Esophagus mucosa (tissue), 1 donor: ENCODE measurements around the gene SMDT1. TPM values are rescaled to one million over a fixed set of nuclear protein-coding genes. Genes with fewer than 3 reads are reported as not detected.
"Not testable (repeated sequence)": the region's sequence is repeated elsewhere in the genome, so short reads cannot be mapped to it uniquely, and the experiment has no call there.

Experiments used
- ATAC-seq: fragments of 200-7000 bp; cut with Tn5 transposase; one replicate; pipeline ENCODE4 v1.9.1; 2020
- total RNA-seq: library from RNA; stranded (reverse); gene quantifications from one replicate; pipeline ENCODE4 v1.2.4, GENCODE V29; 2023
- donor health status: DM: yes; HTN: yes; CAD: no.

The SMDT1 gene
- total RNA-seq, 1 donor from 2014 or later: 86.4 TPM

- no peak for ATAC-seq
These were observed 32.3 kb downstream of the SMDT1 start for GRCh38 chr22:42111798-42112197.

GRCh38 chr22:42112793-42113192 lies 33.3 kb downstream of the SMDT1 start:
- not testable (repeated sequence) for ATAC-seq

GRCh38 chr22:42114721-42115120 lies 35.2 kb downstream of the SMDT1 start:
- ATAC-seq: no peak

GRCh38 chr22:42115420-42115830 lies 35.9 kb downstream of the SMDT1 start:
- ATAC-seq: not testable (repeated sequence)

GRCh38 chr22:42116848-42117424 lies 37.4 kb downstream of the SMDT1 start:
- no peak for ATAC-seq

GRCh38 chr22:42120231-42121021 lies 40.9 kb downstream of the SMDT1 start:
- not testable (repeated sequence) for ATAC-seq

GRCh38 chr22:42123529-42123928 lies 44.0 kb downstream of the SMDT1 start:
- ATAC-seq: peak; percentile 8

- ATAC-seq: no peak
These were observed 48.1 kb downstream of the SMDT1 start for GRCh38 chr22:42127606-42128005.

- ATAC-seq: not testable (repeated sequence)
These were observed 48.5 kb downstream of the SMDT1 start for GRCh38 chr22:42128007-42128406.

GRCh38 chr22:42128776-42129694 lies 49.5 kb downstream of the SMDT1 start:
- ATAC-seq: peak; percentile 3

GRCh38 chr22:42130182-42130581 lies 50.7 kb downstream of the SMDT1 start:
- not testable (repeated sequence) for ATAC-seq

- not testable (repeated sequence) for ATAC-seq
These were observed 51.3 kb downstream of the SMDT1 start, which contains the start of gene CYP2D6 for GRCh38 chr22:42130639-42131431. CYP2D6 (minus strand) TSS chr22:42130810; CDS start chr22:42130791, 19 bp downstream.

- no peak for ATAC-seq
These were observed 52.1 kb downstream of the SMDT1 start for GRCh38 chr22:42131562-42131961.

- ATAC-seq: no peak
These were observed 53.0 kb downstream of the SMDT1 start for GRCh38 chr22:42132457-42132856.

Other genes with a start within 250 kb of the SMDT1 start
- 131 TPM for gene SREBF2, start 246.6 kb upstream of the SMDT1 start, total RNA-seq
- 0.16 TPM for gene SHISA8, start 164.6 kb upstream of the SMDT1 start, total RNA-seq
- gene TNFRSF13C, start 152.9 kb upstream of the SMDT1 start, total RNA-seq: 1.00 TPM
- 10.6 TPM for gene CENPM, start 132.5 kb upstream of the SMDT1 start, total RNA-seq
- 0.24 TPM for gene SEPTIN3, start 110.3 kb upstream of the SMDT1 start, total RNA-seq
- gene WBP2NL, start 80.9 kb upstream of the SMDT1 start, total RNA-seq: 0.60 TPM
- gene NAGA, start 8.9 kb upstream of the SMDT1 start, total RNA-seq: 11.2 TPM
- gene PHETA2, start 5.5 kb upstream of the SMDT1 start, total RNA-seq: 5.5 TPM
- 76.9 TPM for gene NDUFA6, start 11.1 kb downstream of the SMDT1 start, total RNA-seq
- gene CYP2D6, start 51.1 kb downstream of the SMDT1 start, total RNA-seq: 1.1 TPM
- gene TCF20, start 191.0 kb downstream of the SMDT1 start, total RNA-seq: 40.7 TPM